HL-60/S4 treated with retinoic acid at 250 ng/mL for 4 days and 3 days (cell line): Measurements from ENCODE around the gene SNX32.

Source experiments
- in situ Hi-C: fragments of 300-500 bp; cut with MboI; formaldehyde crosslinking; loops from 2 replicates; pipeline ENCODE4 v1.7.0; 2022; ENCODE audit warnings: low sequenced_read_pairs

Gene SNX32

DNA sequence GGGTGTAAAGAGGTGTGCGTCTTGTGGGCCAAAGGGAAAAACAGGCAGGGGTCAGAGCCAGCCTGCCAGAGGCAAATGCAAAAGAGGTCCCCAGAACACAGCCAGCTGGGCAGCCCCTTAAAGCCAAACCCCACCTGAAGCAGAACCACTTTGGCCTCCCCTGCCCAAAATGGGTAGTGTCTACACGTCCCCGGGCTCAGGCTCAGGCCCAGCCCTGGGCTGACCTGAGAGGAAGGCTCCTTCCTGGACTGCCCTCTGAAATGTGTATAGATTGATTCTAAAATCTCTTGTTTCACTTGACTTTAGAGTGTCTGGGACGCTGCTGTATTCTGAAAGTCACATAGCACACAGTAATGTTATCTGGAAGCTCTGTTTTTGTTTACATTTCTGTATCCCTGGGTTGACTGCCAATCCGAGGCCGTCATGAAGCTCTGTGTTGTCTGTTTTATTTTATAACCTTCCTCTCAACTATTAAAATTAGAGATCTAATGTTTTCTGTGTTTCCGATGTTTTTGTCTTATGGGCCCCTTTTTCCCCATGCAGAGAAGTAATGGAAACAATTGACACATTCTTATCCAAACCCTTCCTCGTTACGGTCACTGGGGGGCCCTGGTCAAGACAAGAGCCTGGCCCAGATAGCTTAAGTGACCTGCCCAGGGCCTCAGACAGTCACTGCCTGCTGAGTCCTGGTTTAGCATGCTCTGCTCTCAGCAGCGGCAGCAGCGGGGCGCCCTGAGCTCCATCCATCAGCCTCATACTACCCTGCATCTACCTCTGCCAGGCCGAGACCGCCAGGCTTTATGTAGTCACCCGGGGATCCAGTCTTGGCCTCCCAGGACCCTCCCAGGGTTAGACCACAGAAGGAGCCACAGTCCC, 36.8 kb upstream of the SNX32 start:
- in situ Hi-C loops, result no loop called here

- in situ Hi-C loops, result no loop called here
Observed at GRCh38 chr11:65797711-65798110, 36.1 kb upstream of the SNX32 start.

- in situ Hi-C loops, result no loop called here
Observed at GRCh38 chr11:65798882-65799281, 34.9 kb upstream of the SNX32 start.

- in situ Hi-C loops, result no loop called here
Observed at GRCh38 chr11:65801153-65801987, 32.4 kb upstream of the SNX32 start.

GRCh38 chr11:65802841-65803240, 30.9 kb upstream of the SNX32 start:
- in situ Hi-C loops, result no loop called here

DNA sequence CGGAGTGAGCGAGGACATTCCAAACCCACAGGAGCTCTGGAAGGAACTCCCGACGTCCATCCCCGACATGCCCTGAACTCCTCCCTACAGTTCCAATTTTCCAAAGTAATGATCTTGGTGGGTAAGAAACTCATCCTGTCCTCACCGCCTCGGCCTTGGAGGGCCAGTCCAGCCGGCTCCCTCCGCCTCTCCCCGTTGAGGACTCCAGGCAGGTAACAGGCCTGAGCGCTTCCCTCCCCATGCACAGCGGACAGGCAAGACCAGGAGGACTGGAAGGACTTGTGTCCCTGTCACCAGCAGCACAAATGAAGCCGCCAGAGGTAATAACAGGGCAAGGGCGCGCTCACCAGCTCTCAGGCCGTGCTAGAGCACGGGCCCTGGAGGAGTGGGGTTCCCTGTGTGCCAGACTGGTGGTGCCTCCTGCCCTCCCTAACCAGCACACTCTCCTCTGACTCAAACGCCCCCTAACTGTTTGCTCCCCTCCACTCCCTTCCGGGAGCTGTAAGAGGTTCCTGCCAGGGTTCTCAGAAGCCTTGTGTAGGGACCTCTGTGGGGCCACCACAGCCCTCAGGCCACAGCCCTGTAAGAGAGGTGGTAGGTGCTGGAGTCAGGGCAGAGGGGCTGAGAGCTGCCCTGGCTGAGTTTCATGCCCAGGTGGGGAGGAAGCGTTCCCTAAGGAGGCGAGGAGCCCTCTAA, 29.8 kb upstream of the SNX32 start:
- in situ Hi-C loops, result no loop called here

DNA sequence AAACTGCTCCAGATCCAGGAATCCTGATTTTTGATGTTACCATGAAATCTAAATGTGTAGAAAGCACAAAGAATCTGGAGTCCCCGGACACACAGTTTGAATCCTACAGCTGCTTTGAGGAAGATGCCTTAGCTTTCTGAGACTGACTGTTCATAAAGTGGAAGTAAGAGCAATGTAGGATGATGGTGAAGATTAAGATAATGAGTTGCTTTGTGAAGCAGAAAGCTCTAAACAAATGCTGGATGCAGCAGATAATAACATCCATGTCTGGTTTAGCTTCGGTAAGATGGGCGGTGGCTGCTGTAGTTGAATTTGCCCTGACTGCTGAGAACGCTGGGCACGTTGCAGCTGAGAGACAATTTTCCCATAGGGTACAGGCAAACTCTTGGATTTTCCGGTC, 26.8 kb upstream of the SNX32 start:
- in situ Hi-C loops, result no loop called here

- in situ Hi-C loops, result no loop called here
Observed at GRCh38 chr11:65808744-65809341, 24.9 kb upstream of the SNX32 start.

DNA sequence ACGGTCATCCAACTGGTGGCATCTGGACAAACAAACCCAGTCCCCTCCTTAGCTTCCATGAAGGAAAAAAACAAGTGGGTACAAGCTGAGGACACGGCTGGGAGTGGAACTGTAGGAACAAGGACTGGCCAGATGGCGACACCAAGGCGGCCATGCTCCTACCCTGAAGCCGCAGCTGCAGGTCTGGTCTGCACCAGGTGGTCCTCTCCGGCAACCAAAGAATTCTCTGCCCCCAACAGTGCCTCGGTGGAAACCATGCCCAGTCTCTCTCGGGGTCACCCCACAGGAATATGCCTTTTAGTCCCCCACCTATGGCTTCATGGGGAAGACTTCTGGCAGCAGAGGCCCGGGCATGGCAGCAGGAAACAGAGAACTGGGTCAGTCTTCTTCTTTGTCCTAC, 24.3 kb upstream of the SNX32 start:
- in situ Hi-C loops, result no loop called here

DNA sequence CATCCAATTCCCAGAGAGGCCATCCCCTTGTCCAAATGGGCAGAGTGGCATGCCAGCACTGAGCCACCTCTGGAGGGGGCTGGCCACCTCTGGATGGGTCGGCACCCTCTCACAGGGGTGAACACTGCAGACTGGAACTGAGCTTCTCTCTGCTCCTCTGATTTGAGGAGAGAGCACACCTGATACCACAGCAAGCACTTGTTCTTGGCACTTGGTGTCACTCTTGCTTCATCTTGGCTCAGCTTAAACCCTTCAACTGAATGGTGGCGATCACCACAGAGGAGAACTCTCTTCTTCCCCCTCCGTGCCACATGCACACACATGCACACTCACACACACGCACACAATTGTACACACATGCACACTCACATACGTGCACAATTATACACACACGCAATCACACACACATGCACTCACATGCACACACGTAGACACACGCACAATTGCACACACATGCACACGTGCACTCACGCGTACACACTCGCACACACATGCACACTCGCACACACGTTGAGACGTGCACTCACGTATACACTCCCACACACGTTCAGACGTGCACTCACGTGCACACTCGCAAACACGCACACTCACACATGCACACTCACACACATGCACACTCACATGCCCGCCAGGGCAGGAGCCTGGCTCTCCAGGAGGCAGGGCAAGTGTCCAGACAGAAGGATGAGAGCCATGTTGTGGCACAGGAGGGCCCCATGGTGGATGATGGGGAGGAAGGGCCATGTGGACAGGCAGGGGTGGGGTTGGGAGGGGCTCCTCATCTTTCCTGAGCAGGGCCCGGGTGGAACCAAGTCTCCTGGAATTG, 23.5 kb upstream of the SNX32 start:
- in situ Hi-C loops, result no loop called here

DNA sequence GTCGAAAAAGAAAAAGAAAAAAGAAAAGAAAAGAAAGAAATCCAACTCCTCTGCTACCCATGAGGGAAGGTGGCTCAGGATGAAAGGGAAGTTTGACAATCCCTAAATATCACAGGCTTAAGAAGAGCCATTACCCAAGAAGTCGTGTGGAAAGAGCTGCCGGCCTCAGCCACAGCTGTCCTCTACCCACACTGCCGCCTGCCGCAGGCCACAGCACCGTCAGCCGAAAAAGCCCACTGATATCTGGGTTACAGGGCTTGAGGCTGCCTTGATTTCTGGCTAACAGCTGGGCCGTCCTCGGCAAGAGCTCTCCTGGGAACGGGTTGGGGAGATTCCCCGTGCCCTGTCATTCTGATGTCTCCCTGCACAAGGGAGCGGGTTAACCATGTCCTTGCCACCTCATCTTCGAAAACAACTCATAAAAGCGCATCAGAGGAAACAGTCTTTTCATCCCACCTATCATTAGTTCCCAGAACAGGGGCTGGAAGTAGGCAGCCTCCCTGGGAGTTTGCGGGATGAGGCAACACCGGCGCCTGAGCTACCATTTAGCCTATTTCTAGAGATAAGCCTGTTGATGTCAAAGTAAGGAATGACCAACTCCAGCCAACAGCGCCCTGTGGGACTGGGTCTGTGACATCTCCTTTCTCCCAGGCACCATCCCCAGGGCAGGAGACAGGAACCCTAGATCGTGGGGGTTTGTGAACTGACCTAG, 21.8 kb upstream of the SNX32 start:
- in situ Hi-C loops, result no loop called here

DNA sequence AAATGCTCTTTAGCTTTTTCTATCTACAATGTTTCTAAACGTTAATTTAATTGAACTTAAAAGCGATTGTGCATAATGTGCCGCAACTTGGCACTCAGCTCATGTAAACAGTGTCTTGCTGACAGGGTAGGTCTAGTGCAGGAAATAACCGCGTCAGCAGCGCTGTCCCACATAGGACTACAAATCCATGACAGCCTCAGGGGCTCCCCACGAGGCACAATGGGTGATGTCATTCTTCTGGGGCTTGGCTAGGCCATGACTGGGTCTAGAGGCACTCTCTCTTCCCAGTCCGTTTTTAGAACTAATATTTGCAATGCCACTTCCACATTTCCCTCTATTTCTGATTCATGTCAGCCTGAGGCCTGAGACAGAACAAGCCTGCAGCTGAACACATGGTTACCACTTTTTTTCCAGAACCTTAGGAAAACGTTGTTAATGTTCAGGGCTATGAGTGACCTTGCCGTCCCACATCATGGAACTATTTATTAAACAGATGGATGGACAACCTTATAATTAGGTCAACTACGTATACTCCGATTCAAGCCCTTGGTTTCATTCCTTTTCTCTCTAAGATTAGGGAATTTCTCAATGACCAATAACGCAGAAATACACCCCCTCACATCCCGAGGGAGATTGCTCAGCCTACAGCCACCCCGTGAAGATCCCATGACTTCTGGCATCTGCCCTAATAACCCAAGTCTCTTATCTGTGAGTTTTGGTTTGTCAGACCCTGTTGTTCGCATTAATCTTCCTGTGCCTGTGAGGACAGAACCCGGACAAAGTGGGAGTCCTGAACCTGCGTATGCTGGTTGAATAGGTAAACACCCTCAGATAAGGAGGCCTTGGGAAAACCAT, 19.4 kb upstream of the SNX32 start:
- in situ Hi-C loops, result no loop called here

GRCh38 chr11:65814986-65815565, 18.7 kb upstream of the SNX32 start:
- in situ Hi-C loops, result no loop called here

DNA sequence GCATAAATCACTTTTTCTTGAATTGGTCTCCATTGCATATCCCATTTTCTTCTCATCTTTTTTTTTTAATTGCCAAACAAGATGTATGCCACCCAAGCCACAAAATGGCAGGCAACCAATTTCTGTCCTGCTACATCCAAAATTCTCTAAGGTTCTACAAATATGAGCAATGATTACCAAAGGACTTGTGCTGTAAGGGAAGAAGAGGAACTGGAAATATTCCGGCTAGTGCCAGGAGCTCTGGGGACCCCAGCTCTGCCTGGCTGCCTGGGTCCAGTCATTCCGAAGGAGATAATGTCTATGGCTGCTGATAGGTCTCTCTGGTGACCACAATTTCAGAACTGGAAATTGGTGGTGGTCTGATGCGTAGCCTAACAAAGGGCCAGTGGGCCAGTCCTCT, 17.1 kb upstream of the SNX32 start:
- in situ Hi-C loops, result no loop called here

DNA sequence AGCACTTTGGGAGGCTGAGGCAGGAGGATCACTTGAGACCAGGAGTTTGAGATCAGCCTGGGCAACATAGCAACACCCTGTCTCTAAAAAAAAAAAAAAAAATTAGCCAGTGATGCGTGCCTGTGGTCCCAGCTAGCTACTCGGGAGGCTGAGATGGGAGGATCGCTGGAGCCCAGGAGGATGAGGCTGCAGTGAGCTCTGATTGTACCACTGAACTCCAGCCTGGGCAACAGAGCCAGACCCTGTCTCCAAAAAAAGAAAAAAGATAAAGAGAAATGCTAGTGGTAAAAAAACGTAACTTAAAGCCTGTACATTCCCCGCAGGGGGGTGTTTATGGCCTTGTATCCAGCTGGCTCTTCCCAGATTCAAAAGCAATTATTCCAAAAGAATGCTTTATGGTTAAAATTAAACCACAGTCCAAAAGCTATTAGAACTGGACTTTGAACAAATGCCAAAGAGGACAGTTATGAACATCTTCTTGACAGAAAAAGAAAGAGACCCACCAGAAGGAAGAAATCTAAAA, 16.4 kb upstream of the SNX32 start:
- in situ Hi-C loops, result no loop called here

- in situ Hi-C loops, result no loop called here
Observed at GRCh38 chr11:65817835-65818680, 15.7 kb upstream of the SNX32 start.

DNA sequence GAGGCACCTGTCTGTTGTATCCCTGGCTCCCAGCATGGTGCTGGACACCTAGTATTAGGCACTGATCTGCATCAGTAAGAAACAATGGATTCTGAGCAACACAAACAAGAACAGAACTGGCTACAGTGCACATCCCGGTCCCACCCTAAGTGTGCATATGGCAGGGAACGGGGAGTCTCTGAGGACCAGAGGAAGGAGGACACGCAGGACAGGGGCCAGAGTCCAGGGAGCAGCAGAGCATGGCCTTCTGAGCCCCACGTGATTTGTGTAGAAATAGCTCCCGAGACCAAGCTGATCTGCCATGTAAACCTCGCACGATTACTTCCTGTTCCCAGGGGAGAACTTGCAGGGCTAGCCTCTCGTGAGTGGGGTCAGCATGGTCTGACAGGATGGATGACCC, 12.7 kb upstream of the SNX32 start:
- in situ Hi-C loops, result no loop called here
